ENCODE measurements around the gene PLXNB2.

Gene PLXNB2

DNA sequence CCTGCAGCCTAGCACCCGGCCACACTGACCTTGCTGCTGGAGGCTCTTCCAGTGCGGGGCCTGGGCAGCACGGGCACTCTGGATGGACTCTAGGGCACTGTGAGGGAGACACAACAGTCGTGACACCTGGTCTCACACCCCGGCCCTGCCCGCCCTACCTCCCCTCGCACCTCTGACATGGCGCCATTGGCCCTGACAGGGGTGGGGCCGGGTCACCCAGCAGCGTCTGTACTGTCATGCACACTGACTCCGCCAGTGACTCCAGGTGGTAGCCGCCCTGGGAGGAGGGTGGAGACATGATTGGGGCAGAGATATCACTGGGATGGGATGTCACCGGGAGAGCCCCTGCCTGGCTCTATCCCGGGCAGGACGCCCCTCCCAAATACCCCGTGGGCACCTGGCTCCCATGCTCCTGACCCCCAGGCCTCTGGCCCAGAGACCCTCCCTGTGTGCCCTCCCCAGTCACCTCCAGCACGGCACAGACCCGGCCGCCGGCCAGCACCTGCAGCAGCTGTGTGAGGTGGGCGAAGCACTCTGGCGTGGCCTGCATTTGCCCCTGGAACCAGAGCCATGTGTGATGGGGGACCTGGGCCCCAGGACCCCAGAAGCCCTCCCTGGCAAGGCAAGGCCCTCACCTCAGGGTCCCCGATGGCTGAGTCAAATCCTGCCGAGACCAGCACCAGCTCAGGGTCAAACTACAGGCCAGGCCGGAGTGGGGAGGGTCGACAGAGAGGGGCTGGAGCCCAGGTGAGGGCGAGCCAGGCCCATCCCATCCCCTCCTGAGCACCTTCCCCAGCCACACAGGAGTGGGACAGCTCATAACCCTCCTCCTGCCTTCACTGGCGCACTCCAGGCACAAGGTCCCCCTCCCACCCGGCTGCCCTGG, 59.0 kb downstream of the PLXNB2 start:
- Histone ChIP-seq H3K79me2 (ENCODE audit: control insufficient read depth, insufficient read depth, low read length, unreplicated experiment) (peaks cover 14% of the 10 kb centered on the region), H3K4me3 (ENCODE audit: low read depth, low read length) (no peak overlapping the region), H3K36me3 (ENCODE audit: insufficient read depth, low read length) (no peaks in the 10 kb centered on the region), H3K27me3 (ENCODE audit: insufficient read depth, low read length) (no peaks in the 10 kb centered on the region), H3K4me1 (ENCODE audit: control insufficient read depth, insufficient read depth, low read length, unreplicated experiment) (peaks cover 5% of the 10 kb centered on the region), H2AFZ (ENCODE audit: low read length, unreplicated experiment) (no peak overlapping the region), H3K27ac (ENCODE audit: low read depth, low read length) (no peak overlapping the region)

DNA sequence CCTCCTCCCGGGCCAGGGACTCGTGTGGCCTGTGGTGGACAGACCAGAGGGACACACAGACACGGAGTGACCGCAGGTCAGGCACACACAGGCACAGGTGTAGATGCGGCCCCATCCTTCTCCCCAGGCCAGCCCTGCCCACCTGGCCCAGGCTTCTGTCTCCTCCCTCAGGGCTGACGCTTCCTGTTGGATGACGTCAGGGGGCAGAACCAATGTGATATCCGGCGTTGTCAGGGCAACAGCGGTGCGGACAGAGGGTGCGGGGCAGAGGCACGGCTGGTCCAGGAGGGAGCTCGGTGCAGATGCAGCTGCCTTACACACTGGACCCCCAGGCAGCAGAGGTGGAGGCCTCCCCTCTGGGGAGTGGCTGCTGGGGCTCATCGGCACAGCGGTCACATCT, 59.7 kb downstream of the PLXNB2 start:
- Histone ChIP-seq H3K27ac (ENCODE audit: low read depth, low read length) (no peak overlapping the region), H2AFZ (ENCODE audit: low read length, unreplicated experiment) (no peak overlapping the region), H3K27me3 (ENCODE audit: insufficient read depth, low read length) (no peaks in the 10 kb centered on the region), H3K36me3 (ENCODE audit: insufficient read depth, low read length) (no peaks in the 10 kb centered on the region), H3K79me2 (ENCODE audit: control insufficient read depth, insufficient read depth, low read length, unreplicated experiment) (peaks cover 16% of the 10 kb centered on the region), H3K4me1 (ENCODE audit: control insufficient read depth, insufficient read depth, low read length, unreplicated experiment) (peaks cover 5% of the 10 kb centered on the region), H3K4me3 (ENCODE audit: low read depth, low read length) (no peak overlapping the region)

DNA sequence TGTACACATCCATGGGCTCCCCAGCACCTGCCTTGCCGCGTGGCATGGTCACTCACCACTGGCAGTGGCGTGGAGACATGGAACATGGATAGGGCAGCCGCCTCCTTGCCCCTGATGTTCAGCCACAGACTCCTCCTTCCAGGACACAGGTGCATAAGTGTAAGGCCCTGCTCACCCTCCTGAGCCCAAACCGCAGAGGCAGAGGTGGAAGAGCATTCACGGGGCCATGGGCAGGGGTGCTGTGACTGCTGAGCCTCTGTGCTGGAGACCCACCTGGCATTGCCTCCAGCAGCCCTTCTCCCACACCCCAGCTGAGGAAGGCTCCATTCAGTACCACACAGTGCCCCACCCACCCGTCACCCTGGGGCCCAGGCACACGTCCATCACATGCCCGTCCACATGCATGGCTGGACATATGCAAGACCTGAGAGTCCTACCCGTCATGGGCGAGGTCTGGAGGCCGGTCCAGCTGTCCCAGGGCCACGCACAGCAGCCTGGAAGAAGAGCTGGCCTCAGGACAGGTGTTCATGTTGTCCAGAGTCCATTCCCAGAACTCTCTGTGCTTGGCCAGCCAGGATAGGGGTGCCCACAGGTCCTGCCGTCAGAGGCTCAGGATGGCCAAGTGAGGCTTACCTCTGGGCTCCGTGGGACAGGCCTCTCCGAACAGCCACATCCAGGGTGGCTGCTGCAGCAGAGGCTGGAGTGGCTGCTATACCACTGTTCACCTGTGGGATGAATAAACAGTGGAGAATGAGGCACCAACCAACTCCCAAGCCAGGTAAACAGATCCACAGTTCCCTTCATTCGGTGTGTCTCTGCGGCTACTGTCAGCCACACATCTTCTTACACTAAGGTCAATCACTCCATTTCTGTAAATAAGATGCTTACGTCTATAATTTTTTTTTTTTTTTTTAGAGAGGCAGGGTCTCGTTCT, 60.9 kb downstream of the PLXNB2 start:
- peaks cover 27% of the 10 kb centered on the region for H3K79me2 ChIP-seq (ENCODE audit: control insufficient read depth, insufficient read depth, low read length, unreplicated experiment)
- no peak overlapping the region; the same call in 1 of the 2 replicates for H3K4me3 ChIP-seq (ENCODE audit: low read depth, low read length)
- H2AFZ ChIP-seq (ENCODE audit: low read length, unreplicated experiment), result no peak overlapping the region
- H3K36me3 ChIP-seq (ENCODE audit: insufficient read depth, low read length), result no peaks in the 10 kb centered on the region
- H3K4me1 ChIP-seq (ENCODE audit: control insufficient read depth, insufficient read depth, low read length, unreplicated experiment), result peaks cover 5% of the 10 kb centered on the region
- no peaks in the 10 kb centered on the region for H3K27me3 ChIP-seq (ENCODE audit: insufficient read depth, low read length)
- no peak overlapping the region for H3K27ac ChIP-seq (ENCODE audit: low read depth, low read length)

DNA sequence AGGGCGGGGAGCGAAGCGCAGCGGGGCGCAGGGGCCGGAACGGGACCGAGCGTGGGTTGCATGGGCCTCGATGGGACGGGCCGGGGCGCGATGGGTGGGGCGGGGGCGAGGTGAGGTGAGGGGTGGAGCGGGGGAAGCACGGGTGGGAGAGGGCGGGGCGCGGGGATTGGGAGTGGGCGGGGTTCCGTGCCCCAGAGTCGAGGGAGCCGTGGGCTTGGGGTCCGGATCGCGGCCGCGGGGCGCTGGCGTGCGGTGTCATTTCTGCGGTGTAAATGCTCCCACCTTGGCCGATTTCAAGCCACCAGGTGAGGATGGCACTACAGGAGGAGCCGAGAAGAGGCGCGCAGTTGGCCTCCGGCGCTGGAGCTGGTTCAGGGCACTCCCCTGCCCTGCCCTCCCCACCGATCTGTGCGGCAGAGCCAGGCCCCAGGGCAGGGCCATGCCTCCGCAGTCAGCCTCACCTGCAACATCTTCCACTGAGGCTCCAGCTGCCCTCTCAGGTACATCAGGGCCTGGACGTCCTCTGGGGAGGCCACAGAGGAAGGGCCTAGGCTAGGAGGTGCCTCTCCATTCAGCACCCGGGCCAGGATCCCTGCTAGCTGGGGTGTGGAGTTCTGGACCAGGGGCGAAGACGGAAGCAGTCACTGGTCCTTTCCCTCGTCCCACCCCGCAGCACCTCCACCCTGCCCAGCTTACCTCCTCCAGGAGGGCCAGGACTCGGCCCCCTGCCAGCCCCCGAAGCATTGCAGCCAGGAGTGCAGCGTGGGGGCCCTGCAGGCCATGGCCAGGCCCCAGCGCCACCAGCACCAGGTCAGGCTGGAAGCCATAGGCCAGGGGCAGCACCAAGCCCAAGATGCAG, 62.0 kb downstream of the PLXNB2 start:
- H3K27ac ChIP-seq (ENCODE audit: low read depth, low read length), result peak overlapping the region; percentile 67
- peak overlapping the region; percentile 97 for H3K4me3 ChIP-seq (ENCODE audit: low read depth, low read length)
- H3K27me3 ChIP-seq (ENCODE audit: insufficient read depth, low read length), result no peaks in the 10 kb centered on the region
- peaks cover 5% of the 10 kb centered on the region for H3K4me1 ChIP-seq (ENCODE audit: control insufficient read depth, insufficient read depth, low read length, unreplicated experiment)
- no peaks in the 10 kb centered on the region for H3K36me3 ChIP-seq (ENCODE audit: insufficient read depth, low read length)
- peaks cover 31% of the 10 kb centered on the region for H3K79me2 ChIP-seq (ENCODE audit: control insufficient read depth, insufficient read depth, low read length, unreplicated experiment)
- no peak overlapping the region for H2AFZ ChIP-seq (ENCODE audit: low read length, unreplicated experiment)

DNA sequence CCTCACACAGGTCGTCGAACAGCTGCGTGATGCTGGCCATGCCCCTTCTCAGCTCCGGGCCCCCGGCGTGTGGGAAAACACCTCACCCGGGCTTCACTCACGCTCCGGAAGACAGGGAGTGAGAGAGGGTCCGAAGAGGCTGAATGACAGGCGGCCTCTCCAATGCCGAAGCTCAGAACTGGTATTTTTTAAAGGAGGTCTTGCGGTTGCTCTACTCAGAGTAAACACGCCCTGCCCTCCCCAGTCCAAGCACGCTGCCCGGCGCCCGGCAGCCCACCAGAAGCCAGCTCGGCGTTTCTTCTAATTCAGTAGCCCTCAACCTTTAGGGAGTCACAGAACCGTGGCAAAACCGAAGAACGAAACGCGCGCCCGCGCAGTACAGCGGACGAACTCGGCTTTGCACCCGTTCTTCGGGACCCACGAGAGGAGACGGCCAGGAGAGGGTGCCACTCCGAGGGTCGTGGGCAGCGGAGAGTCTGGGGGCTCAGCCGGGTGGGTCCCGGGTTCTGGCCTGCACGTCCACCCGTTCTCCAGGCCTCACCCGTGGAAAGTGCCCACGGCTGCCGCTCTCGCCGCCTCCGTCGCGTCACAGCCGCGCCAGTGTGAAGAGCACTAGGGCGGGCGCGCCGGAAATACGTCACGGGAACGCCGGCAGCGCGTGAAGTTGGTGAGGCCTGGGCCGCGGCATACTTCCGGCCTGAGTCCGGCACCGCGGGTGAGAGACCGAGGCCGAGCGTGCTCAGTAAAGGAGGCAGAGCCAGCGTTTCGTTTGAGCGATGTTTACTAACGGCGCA, 62.8 kb downstream of the PLXNB2 start, which contains the start of gene TUBGCP6:
TSS of gene TUBGCP6 (minus strand) at position 604 of the 794 bp plus-strand sequence. CDS start at position 40, 564 bp downstream.
- peak within 1 kb of the TSS; percentile 97 for H3K4me3 ChIP-seq (ENCODE audit: low read depth, low read length)
- no peaks in the 10 kb centered on the region for H3K4me1 ChIP-seq (ENCODE audit: control insufficient read depth, insufficient read depth, low read length, unreplicated experiment)
- peak within 1 kb of the TSS; percentile 88 for H2AFZ ChIP-seq (ENCODE audit: low read length, unreplicated experiment)
- peaks cover 39% of the 10 kb centered on the region for H3K79me2 ChIP-seq (ENCODE audit: control insufficient read depth, insufficient read depth, low read length, unreplicated experiment)
- no peaks in the 10 kb centered on the region for H3K36me3 ChIP-seq (ENCODE audit: insufficient read depth, low read length)
- no peaks in the 10 kb centered on the region for H3K27me3 ChIP-seq (ENCODE audit: insufficient read depth, low read length)
- H3K27ac ChIP-seq (ENCODE audit: low read depth, low read length), result peak within 1 kb of the TSS; percentile 67

DNA sequence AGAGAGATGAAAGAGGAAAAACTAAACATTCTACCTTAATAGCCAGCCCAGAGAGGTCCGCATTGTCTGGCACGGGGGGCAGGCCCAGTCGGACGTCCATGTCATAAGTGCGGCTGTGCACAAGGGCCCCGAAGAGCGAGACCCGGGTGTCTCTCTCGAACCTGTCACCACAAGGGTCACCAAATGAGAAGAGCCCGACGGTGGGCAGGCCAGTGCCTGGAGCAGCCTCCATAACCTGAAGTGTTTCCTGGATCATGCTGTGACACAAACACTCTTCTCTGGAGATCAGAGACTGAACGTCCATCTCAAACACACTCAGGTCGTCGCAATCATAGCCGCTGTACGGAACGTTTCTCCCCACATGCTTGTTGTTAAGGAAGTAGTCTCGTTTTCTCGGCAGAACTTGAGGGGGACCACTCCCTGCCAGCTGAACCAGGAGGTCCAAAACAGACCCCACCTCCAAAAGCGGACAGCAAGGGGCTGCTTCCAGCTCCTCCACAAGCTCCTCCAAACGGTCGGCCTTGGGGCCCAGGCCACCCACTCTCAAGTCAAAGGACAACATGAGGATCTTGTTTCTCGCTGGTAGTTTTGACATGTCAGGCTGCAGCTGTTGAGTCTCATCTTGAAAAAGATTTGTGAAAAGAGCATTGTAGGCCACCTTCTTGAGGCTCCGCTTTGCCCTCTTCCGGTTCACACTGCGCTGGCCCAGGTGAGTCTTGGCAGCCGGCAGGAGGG, 63.6 kb downstream of the PLXNB2 start:
- no peaks in the 10 kb centered on the region for H3K27me3 ChIP-seq (ENCODE audit: insufficient read depth, low read length)
- peaks cover 36% of the 10 kb centered on the region for H3K79me2 ChIP-seq (ENCODE audit: control insufficient read depth, insufficient read depth, low read length, unreplicated experiment)
- no peak overlapping the region for H2AFZ ChIP-seq (ENCODE audit: low read length, unreplicated experiment)
- peak overlapping the region; percentile 67; the same call in 1 of the 2 replicates for H3K27ac ChIP-seq (ENCODE audit: low read depth, low read length)
- H3K4me1 ChIP-seq (ENCODE audit: control insufficient read depth, insufficient read depth, low read length, unreplicated experiment), result no peaks in the 10 kb centered on the region
- peak overlapping the region; percentile 97 for H3K4me3 ChIP-seq (ENCODE audit: low read depth, low read length)
- no peaks in the 10 kb centered on the region for H3K36me3 ChIP-seq (ENCODE audit: insufficient read depth, low read length)

DNA sequence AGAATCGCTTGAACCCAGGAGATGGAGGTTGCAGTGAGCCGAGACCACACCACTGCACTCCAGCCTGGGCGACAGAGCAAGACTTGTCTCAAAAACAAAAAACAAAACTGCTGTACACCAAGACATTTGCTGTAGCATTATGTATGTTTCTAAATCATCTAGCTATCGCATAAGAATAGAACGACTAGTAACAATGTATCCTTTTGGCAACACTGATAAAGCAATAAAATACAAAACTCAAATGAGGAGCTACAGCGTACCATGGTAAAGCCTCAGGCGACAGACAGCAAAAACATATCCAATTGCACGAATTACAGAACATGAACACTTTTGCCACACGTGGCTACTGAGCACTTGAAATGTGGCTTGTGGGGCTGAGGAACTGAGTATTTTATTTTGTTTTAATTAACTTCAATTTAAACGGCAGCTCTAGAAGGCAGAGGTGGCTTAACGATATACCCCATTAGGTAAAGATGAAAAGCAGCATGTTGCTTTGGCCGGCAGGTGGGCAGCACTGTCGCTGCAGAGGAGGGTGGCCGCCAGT, 65.0 kb downstream of the PLXNB2 start:
- H3K4me1 ChIP-seq (ENCODE audit: control insufficient read depth, insufficient read depth, low read length, unreplicated experiment), result no peaks in the 10 kb centered on the region
- H2AFZ ChIP-seq (ENCODE audit: low read length, unreplicated experiment), result no peak overlapping the region
- H3K27ac ChIP-seq (ENCODE audit: low read depth, low read length), result no peak overlapping the region
- H3K36me3 ChIP-seq (ENCODE audit: insufficient read depth, low read length), result no peaks in the 10 kb centered on the region
- H3K27me3 ChIP-seq (ENCODE audit: insufficient read depth, low read length), result no peaks in the 10 kb centered on the region
- H3K4me3 ChIP-seq (ENCODE audit: low read depth, low read length), result peak overlapping the region; percentile 97
- peaks cover 36% of the 10 kb centered on the region for H3K79me2 ChIP-seq (ENCODE audit: control insufficient read depth, insufficient read depth, low read length, unreplicated experiment)

DNA sequence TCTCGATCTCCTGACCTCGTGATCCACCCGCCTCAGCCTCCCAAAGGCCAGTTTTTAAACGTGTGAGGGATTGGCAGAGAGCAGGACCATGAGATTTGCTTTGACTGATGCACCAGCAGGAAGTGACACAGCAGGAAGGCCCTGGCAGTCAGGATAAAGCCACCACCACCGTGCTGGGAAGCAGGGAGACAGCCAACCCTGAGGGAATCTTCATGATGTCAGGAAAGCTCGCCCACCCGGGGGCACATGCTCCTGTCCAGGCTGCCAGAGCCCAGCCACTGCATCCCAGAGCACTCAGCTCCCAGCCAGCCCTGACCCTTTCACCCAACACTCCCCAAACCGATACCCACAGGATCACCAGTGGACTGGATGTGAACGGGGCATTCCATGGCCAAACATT, 68.7 kb downstream of the PLXNB2 start:
- no peak overlapping the region for H3K4me3 ChIP-seq (ENCODE audit: low read depth, low read length)
- H3K36me3 ChIP-seq (ENCODE audit: insufficient read depth, low read length), result no peaks in the 10 kb centered on the region
- H3K4me1 ChIP-seq (ENCODE audit: control insufficient read depth, insufficient read depth, low read length, unreplicated experiment), result no peaks in the 10 kb centered on the region
- H3K79me2 ChIP-seq (ENCODE audit: control insufficient read depth, insufficient read depth, low read length, unreplicated experiment), result peaks cover 35% of the 10 kb centered on the region
- H3K27ac ChIP-seq (ENCODE audit: low read depth, low read length), result no peak overlapping the region
- H3K27me3 ChIP-seq (ENCODE audit: insufficient read depth, low read length), result no peaks in the 10 kb centered on the region
- no peak overlapping the region for H2AFZ ChIP-seq (ENCODE audit: low read length, unreplicated experiment)

Measured in ACC112 (cell line).